H1 (cell line): ENCODE results near the gene LEKR1. TPM values are rescaled to one million over a fixed set of nuclear protein-coding genes. Genes with fewer than 3 reads are reported as not detected.

Source experiments
- CTCF ChIA-PET: fragments of 300-600 bp; sonication (Branson Sonifier 250); formaldehyde crosslinking; loops from one replicate; lab custom pipeline; 2021; ENCODE audit not compliant: partially characterized antibody; lab: Charles Lee
- POLR2A ChIA-PET: fragments of 300-600 bp; sonication (Branson Sonifier 250); formaldehyde crosslinking; loops from one replicate; lab custom pipeline; 2021; ENCODE audit warnings: inconsistent platforms; ENCODE audit not compliant: partially characterized antibody; lab: Charles Lee
- DNase-seq, 2 experiments: peaks; one replicate each; pipeline versions ENCODE4 v3.0.0 to v3.0.0-alpha.2; 2010 to 2022; ENCODE audit warnings: low spot score in 2 of 2, low read depth in 1 of 2, mixed read lengths in 1 of 2
- FAIRE-seq: peaks from 2 replicates; lab custom pipeline; 2011; peaks lifted over from hg19 to GRCh38; lab: Jason Lieb, UNC
- H2AFZ ChIP-seq: 2 replicates; pipeline ENCODE4 v1.8.1; 2012; ENCODE audit warnings: low read length, inconsistent platforms
- H2AK5ac ChIP-seq: 2 replicates; pipeline ENCODE4 v1.6.1; 2013; ENCODE audit warnings: low read depth, low read length
- H2BK120ac ChIP-seq: replicated peaks from 2 replicates; pipeline ENCODE3; 2013; ENCODE audit warnings: low read depth, low read length, inconsistent platforms
- H2BK12ac ChIP-seq: 2 replicates; pipeline ENCODE4 v1.6.1; 2013; ENCODE audit warnings: low read depth, low read length
- H2BK15ac ChIP-seq: 2 replicates; pipeline ENCODE4 v1.6.1; 2013; ENCODE audit warnings: low read length
- H2BK20ac ChIP-seq: 2 replicates; pipeline ENCODE4 v1.6.1; 2013; ENCODE audit warnings: low read length
- H2BK5ac ChIP-seq: 2 replicates; pipeline ENCODE4 v1.6.1; 2013; ENCODE audit warnings: low read depth, low read length
- H3K14ac ChIP-seq: 2 replicates; pipeline ENCODE4 v1.6.1; 2013; ENCODE audit warnings: inconsistent platforms; ENCODE audit not compliant: insufficient read length
- H3K18ac ChIP-seq: 2 replicates; pipeline ENCODE4 v1.6.1; 2013; ENCODE audit warnings: low read length; ENCODE audit errors: extremely low read depth
- H3K23ac ChIP-seq: 2 replicates; pipeline ENCODE4 v1.6.1; 2013; ENCODE audit warnings: inconsistent platforms; ENCODE audit not compliant: insufficient read length
- H3K23me2 ChIP-seq: 2 replicates; pipeline ENCODE4 v1.6.1; 2013; ENCODE audit warnings: low read depth, low read length
- H3K27ac ChIP-seq: 2 replicates; pipeline ENCODE4 v1.6.1; 2011; ENCODE audit warnings: low read depth, low read length, inconsistent platforms
- H3K27me3 ChIP-seq, 4 experiments: replicated peaks in 1 of 4; 1 replicate in 1 of 4; 2 replicates in 3 of 4; pipeline versions ENCODE4 v1.6.1 to v1.8.1; 2011 to 2013; ENCODE audit warnings: low read length in 3 of 4, mild to moderate bottlenecking in 3 of 4, inconsistent platforms in 2 of 4, mixed read lengths in 2 of 4, moderate library complexity in 1 of 4; ENCODE audit not compliant: control insufficient read depth in 3 of 4, insufficient read depth in 3 of 4; ENCODE audit errors: extremely low read depth in 1 of 4
- H3K36me3 ChIP-seq, 4 experiments: 2 replicates each; pipeline versions ENCODE4 v1.6.1 to v1.8.1; 2011 to 2013; ENCODE audit warnings: mild to moderate bottlenecking in 4 of 4, low read length in 3 of 4, moderate library complexity in 2 of 4, control low read depth in 1 of 4, inconsistent platforms in 1 of 4; ENCODE audit not compliant: insufficient read depth in 4 of 4, control insufficient read depth in 2 of 4
- H3K4ac ChIP-seq: replicated peaks from 2 replicates; pipeline ENCODE3; 2013; ENCODE audit warnings: low read length, low read depth, mixed read lengths, inconsistent platforms; ENCODE audit not compliant: insufficient read length
- H3K4me1 ChIP-seq, 4 experiments: replicated peaks in 1 of 4; 1 replicate in 1 of 4; 2 replicates in 3 of 4; pipeline versions ENCODE4 v1.6.1 to v1.8.1; 2011 to 2013; ENCODE audit warnings: low read length in 3 of 4, inconsistent platforms in 2 of 4, mixed read lengths in 1 of 4; ENCODE audit not compliant: insufficient read depth in 4 of 4, control insufficient read depth in 3 of 4
- H3K4me2 ChIP-seq, 2 experiments: 2 replicates each; pipeline versions ENCODE4 v1.6.1 to v1.8.1; 2011 to 2013; ENCODE audit warnings: low read depth in 2 of 2, low read length in 2 of 2, control low read depth in 1 of 2, inconsistent platforms in 1 of 2, mild to moderate bottlenecking in 1 of 2; ENCODE audit not compliant: insufficient read depth in 1 of 2
- H3K4me3 ChIP-seq, 4 experiments: fragments of 200-600, 300-600 bp in 1 of 4; sonication (generic), shearing (Covaris generic), sonication (Bioruptor Twin) in 1 of 4; 2 replicates each; pipeline versions ENCODE4 v1.5.1 to v1.8.1; 2011 to 2016; ENCODE audit warnings: low read length in 4 of 4, low read depth in 3 of 4, control low read depth in 2 of 4, inconsistent platforms in 2 of 4, mild to moderate bottlenecking in 2 of 4, mixed read lengths in 1 of 4, moderate library complexity in 1 of 4; ENCODE audit not compliant: insufficient read depth in 2 of 4; ENCODE audit errors: extremely low read depth in 1 of 4
- H3K56ac ChIP-seq: replicated peaks from 2 replicates; pipeline ENCODE3; 2013; ENCODE audit warnings: low read depth, mild to moderate bottlenecking, mixed read lengths, low read length, inconsistent platforms; ENCODE audit not compliant: insufficient read length
- H3K79me1 ChIP-seq: 2 replicates; pipeline ENCODE4 v1.6.1; 2013; ENCODE audit warnings: low read depth, low read length, control low read depth
- H3K79me2 ChIP-seq, 2 experiments: 2 replicates each; pipeline versions ENCODE4 v1.6.1 to v1.8.1; 2012 to 2013; ENCODE audit warnings: low read length in 2 of 2, mild to moderate bottlenecking in 2 of 2, inconsistent platforms in 1 of 2; ENCODE audit not compliant: insufficient read depth in 2 of 2, control insufficient read depth in 1 of 2
- H3K9ac ChIP-seq, 4 experiments: replicated peaks in 1 of 4; 1 replicate in 1 of 4; 2 replicates in 3 of 4; pipeline versions ENCODE4 v1.6.1 to v1.8.1; 2011 to 2013; ENCODE audit warnings: low read depth in 3 of 4, low read length in 3 of 4, control low read depth in 2 of 4, mild to moderate bottlenecking in 2 of 4, moderate library complexity in 2 of 4, inconsistent platforms in 1 of 4; ENCODE audit errors: extremely low read depth in 1 of 4
- H3K9me3 ChIP-seq, 2 experiments: 2 replicates each; pipeline versions ENCODE4 v1.6.1 to v1.8.1; 2012 to 2013; ENCODE audit warnings: mild to moderate bottlenecking in 2 of 2, moderate library complexity in 2 of 2, control low read depth in 1 of 2, inconsistent platforms in 1 of 2, low read depth in 1 of 2, low read length in 1 of 2, mixed read lengths in 1 of 2; ENCODE audit not compliant: insufficient read depth in 2 of 2
- H4K20me1 ChIP-seq, 2 experiments: replicated peaks in 1 of 2; 2 replicates each; pipeline versions ENCODE3 to v1.8.1; 2011 to 2013; ENCODE audit warnings: inconsistent platforms in 2 of 2, low read length in 2 of 2, mild to moderate bottlenecking in 1 of 2; ENCODE audit not compliant: insufficient read depth in 2 of 2, control insufficient read depth in 1 of 2
- H4K5ac ChIP-seq: 2 replicates; pipeline ENCODE4 v1.6.1; 2013; ENCODE audit warnings: low read length, low read depth, mixed read lengths, inconsistent platforms; ENCODE audit not compliant: insufficient read length
- H4K8ac ChIP-seq: 2 replicates; pipeline ENCODE4 v1.8.0; 2013; ENCODE audit warnings: mild to moderate bottlenecking, moderate library complexity, low read length, inconsistent platforms; ENCODE audit not compliant: insufficient read depth; ENCODE audit errors: extremely low read depth
- H4K91ac ChIP-seq: replicated peaks from 2 replicates; pipeline ENCODE3; 2013; ENCODE audit warnings: low read length, mixed read lengths, inconsistent platforms; ENCODE audit not compliant: insufficient read length
- CBX5 ChIP-seq: fragments of 300-800, 300-1000 bp; sonication (generic); IDR thresholded peaks from 2 replicates; pipeline ENCODE4 v1.7.1; 2016; ENCODE audit warnings: antibody characterized with exemption, low read length, low read depth
- CHD1 ChIP-seq: IDR thresholded peaks from 2 replicates; pipeline ENCODE4 v1.6.1; 2012; ENCODE audit warnings: low read depth, low read length, improper control_type of control experiment
- CHD2 ChIP-seq: IDR thresholded peaks from 2 replicates; pipeline ENCODE4 v1.6.1; 2012; ENCODE audit warnings: low read length, improper control_type of control experiment
- CTBP2 ChIP-seq: IDR thresholded peaks from 2 replicates; pipeline ENCODE4 v1.7.0; 2011; ENCODE audit warnings: borderline replicate concordance, mild to moderate bottlenecking, moderate library complexity, mixed read lengths, low read length; ENCODE audit not compliant: insufficient read depth, insufficient read length
- HDAC2 ChIP-seq, 2 experiments: fragments of 300-600 bp in 1 of 2; sonication (generic) in 1 of 2; IDR thresholded peaks; 2 replicates each; pipeline ENCODE4 v1.6.1; 2011 to 2012; ENCODE audit warnings: low read depth in 2 of 2, low read length in 2 of 2, mild to moderate bottlenecking in 2 of 2, moderate library complexity in 2 of 2, borderline replicate concordance in 1 of 2, inconsistent platforms in 1 of 2
- KDM1A ChIP-seq: fragments of 200-600, 300-600 bp; sonication (generic); IDR thresholded peaks from 2 replicates; pipeline ENCODE4 v1.7.1; 2016; ENCODE audit warnings: mild to moderate bottlenecking, low read length, borderline replicate concordance
- MAX ChIP-seq: IDR thresholded peaks from 2 replicates; pipeline ENCODE4 v1.6.1; 2012; ENCODE audit warnings: inconsistent platforms
- NRF1 ChIP-seq: IDR thresholded peaks from 2 replicates; pipeline ENCODE4 v1.6.1; 2011; ENCODE audit warnings: mild to moderate bottlenecking, low read depth, low read length, improper control_type of control experiment
- USF2 ChIP-seq: IDR thresholded peaks from 2 replicates; pipeline ENCODE4 v1.6.1; 2011; ENCODE audit warnings: low read length, improper control_type of control experiment
- WGBS, 2 experiments: shearing (Covaris generic) in 1 of 2; methylation state at CpG; one replicate each; pipeline versions ENCODE4 v1.1.6 to v1.1.7; 2013 to 2015; ENCODE audit warnings: low lambda C conversion rate in 2 of 2, mixed read lengths in 2 of 2, inconsistent platforms in 1 of 2, low coverage in 1 of 2, missing lambda C conversion rate in 1 of 2; ENCODE audit not compliant: insufficient replicate concordance in 2 of 2, insufficient coverage in 1 of 2, insufficient read length in 1 of 2; ENCODE audit errors: extremely low coverage in 1 of 2, missing lambda C conversion rate in 1 of 2; 5-methylcytosine and 5-hydroxymethylcytosine counted together
- polyA plus RNA-seq, 7 experiments: library from polyadenylated mRNA; depleted of rRNA in 3 of 7; stranded (reverse) in 5 of 7; unstranded in 2 of 7; fragments of >200 nt in 5 of 7; fragments of 200-250 nt in 2 of 7; gene quantifications; 1 replicate in 5 of 7; 2 replicates in 1 of 7; 4 replicates in 1 of 7; pipeline versions ENCODE4 v1.2.1 to v1.2.3, GENCODE V29; 2011 to 2013; ENCODE audit warnings: missing spikeins in 2 of 7, mixed read lengths in 2 of 7
- total RNA-seq: library from RNA; stranded (reverse); fragmentation: NEBNext Ultra II Directional; extraction: Animal tissue kit (Norgen Biotek cat#: 25700); gene quantifications from 2 replicates; pipeline ENCODE4 v1.2.1, GENCODE V29; 2021

LEKR1 gene
- total and polyA plus RNA-seq, 2 of the 8 experiments (the other 6 are each of a cell fraction or from before 2014, with no cell fraction given), result 0.08 TPM; not detected in 1

- DNase-seq (no peak), FAIRE-seq (no peak)
- Histone ChIP-seq H4K8ac (no peak overlapping the region), H4K5ac (no peak overlapping the region), H3K79me2 (no peaks in the 10 kb centered on the region), H2BK5ac (no peak overlapping the region), H3K36me3 (no peaks in the 10 kb centered on the region), H3K4me1 (peaks cover 5 to 11% (median 10%) of the 10 kb centered on the region in 4 experiments; a peak in 6 of 7 replicates), H2BK20ac (no peak overlapping the region), H3K4ac (no peak overlapping the region), H4K20me1 (no peaks in the 10 kb centered on the region), H3K4me3 (no peak overlapping the region), H3K27me3 (peaks cover 0 to 4% (median 0%) of the 10 kb centered on the region in 4 experiments; a peak in 3 of 7 replicates), H3K23ac (no peak overlapping the region), H3K14ac (no peak overlapping the region), H3K27ac (no peak overlapping the region), H3K9me3 (no peaks in the 10 kb centered on the region), H3K18ac (no peak overlapping the region), H3K9ac (no peak overlapping the region), H3K23me2 (peaks cover 4% of the 10 kb centered on the region), H3K79me1 (no peaks in the 10 kb centered on the region), H3K4me2 (no peak overlapping the region), H2BK15ac (no peak overlapping the region), H2BK12ac (no peak overlapping the region), H2BK120ac (no peak overlapping the region), H3K56ac (no peak overlapping the region), H4K91ac (no peak overlapping the region), H2AFZ (no peak overlapping the region), H2AK5ac (no peak overlapping the region)
- ChIA-PET CTCF (interaction anchor here (1.0 to 56.4 kb wide), 5 partner anchors 9 to 413 kb away, joined by 4 to 1014 read pairs (median 5); no protein-coding TSS in a partner anchor), POLR2A (interaction anchor here (0.6 to 1.2 kb wide), 2 partner anchors 13 to 18 kb away, joined by 3 to 4 read pairs; no protein-coding TSS in a partner anchor)
- 83% methylated on average over 3 of the region's 3 CpGs; no CpG with 5 or more reads in 1 of the 2 experiments for WGBS, 2 experiments
- no peak for TF ChIP-seq CHD1
- no peak for TF ChIP-seq CTBP2
- no peak for TF ChIP-seq NRF1
- no peak for TF ChIP-seq HDAC2 (IDR thresholded peaks at IDR 0.05; ENCODE audit: borderline replicate concordance in 1 of 2, low read depth in 2 of 2, low read length in 2 of 2)
- no peak for TF ChIP-seq CBX5
- no peak for TF ChIP-seq CHD2
- TF ChIP-seq MAX, result no peak
- no peak for TF ChIP-seq KDM1A
- TF ChIP-seq USF2, result no peak
Measured at GRCh38 chr3:157086775-157087174, 260.6 kb downstream of the LEKR1 start.
